IPS DF 6.9 (cell line): ENCODE results near the gene INPP5F.
A peak's percentile ranks its signal among the peaks of the same experiment; 100 is the strongest.

Experiments
- DNase-seq: peaks from one replicate; pipeline ENCODE4 v3.0.0-alpha.2; 2013; ENCODE audit warnings: low read depth, low spot score
- H3K27ac ChIP-seq: one replicate; pipeline ENCODE4 v1.5.1; 2013; ENCODE audit warnings: low read length, control low read depth
- H3K27me3 ChIP-seq: 2 replicates; pipeline ENCODE4 v1.6.1; 2013; ENCODE audit warnings: mild to moderate bottlenecking, low read length; ENCODE audit not compliant: control insufficient read depth, insufficient read depth
- H3K36me3 ChIP-seq: 2 replicates; pipeline ENCODE4 v1.6.1; 2013; ENCODE audit warnings: low read length; ENCODE audit not compliant: control insufficient read depth, insufficient read depth
- H3K4me1 ChIP-seq: 2 replicates; pipeline ENCODE4 v1.6.1; 2013; ENCODE audit warnings: low read length; ENCODE audit not compliant: control insufficient read depth, insufficient read depth
- H3K4me3 ChIP-seq: 2 replicates; pipeline ENCODE4 v1.5.1; 2013; ENCODE audit warnings: mild to moderate bottlenecking, low read length
- H3K9me3 ChIP-seq: 2 replicates; pipeline ENCODE4 v1.6.1; 2013; ENCODE audit warnings: low read length, inconsistent platforms; ENCODE audit not compliant: control insufficient read depth, insufficient read depth
- WGBS: extraction: QIAGEN DNeasy Blood & Tissue Kit; methylation state at CpG from one replicate; pipeline ENCODE4 v1.1.7; 2013; ENCODE audit warnings: mixed read lengths, missing lambda C conversion rate; ENCODE audit not compliant: insufficient read length, insufficient coverage; 5-methylcytosine and 5-hydroxymethylcytosine counted together

The INPP5F gene

DNA sequence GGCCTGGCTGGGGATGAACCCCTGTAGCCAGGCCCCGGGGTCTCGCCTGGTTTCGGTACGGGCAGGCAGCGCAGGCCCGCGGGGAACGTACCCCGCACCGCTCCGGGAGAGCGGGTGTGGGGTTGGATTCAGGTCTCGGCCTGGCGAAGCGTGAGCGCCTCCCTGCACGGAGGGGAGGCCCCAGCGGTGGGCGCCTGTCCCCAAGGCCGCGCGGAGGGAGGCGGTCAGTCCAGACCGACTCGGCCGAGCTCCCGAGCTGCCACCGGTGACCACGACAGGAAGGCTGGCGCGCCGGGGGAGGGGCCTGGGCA is 378 bp upstream of the INPP5F start:
- Histone ChIP-seq H3K36me3 (no peaks in the 10 kb centered on the region), H3K9me3 (no peaks in the 10 kb centered on the region; the same call in 1 of the 2 replicates), H3K27ac (no peak overlapping the region), H3K27me3 (no peaks in the 10 kb centered on the region), H3K4me1 (0 out of 2 replicates have a peak, but pooled peaks cover 2% of the 10 kb centered on the region), H3K4me3 (peak overlapping the region; percentile 90; the same call in 1 of the 2 replicates)
- no CpG with 5 or more reads among the region's 32 CpGs for WGBS
- DNase-seq: no peak

DNA sequence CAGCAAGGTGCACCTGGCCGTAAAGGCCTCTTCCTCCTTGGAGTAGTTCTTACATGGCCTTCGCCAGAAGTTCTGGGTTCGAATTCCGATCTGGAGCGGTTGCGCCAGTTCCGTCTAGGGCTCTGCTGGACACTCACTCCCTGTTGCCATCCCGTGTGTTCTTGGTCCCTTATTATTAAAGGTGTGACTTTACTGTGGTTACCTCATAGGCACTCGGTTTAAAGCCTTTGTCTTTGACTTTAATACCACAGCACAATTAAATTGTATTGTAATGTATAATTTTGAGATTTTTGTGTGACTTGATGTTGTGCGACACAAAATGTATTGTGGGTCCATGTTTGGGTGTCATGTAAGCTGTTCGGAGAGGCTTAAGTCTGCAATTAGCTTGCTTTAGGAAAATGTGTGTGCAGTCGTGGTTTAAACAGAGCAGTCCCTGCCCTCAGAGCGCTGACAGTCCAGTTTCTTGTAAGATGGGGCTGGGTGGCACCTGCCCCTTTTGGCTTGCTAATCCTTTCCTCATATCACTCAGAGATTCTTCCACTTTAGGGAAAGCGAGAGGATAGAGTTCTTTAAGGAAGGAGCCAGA is 919 bp downstream of the INPP5F start:
- DNase-seq: no peak
- WGBS: 100% methylated on average over 1 of the region's 14 CpGs

GRCh38 chr10:119728172-119728800 is 2.4 kb downstream of the INPP5F start:
- no peaks in the 10 kb centered on the region for H3K9me3 ChIP-seq
- H3K27ac ChIP-seq: no peak overlapping the region
- DNase-seq: no peak
- peaks cover 2% of the 10 kb centered on the region; the same call in 1 of the 2 replicates for H3K4me1 ChIP-seq
- H3K4me3 ChIP-seq: no peak overlapping the region
- no peaks in the 10 kb centered on the region for H3K36me3 ChIP-seq
- no peaks in the 10 kb centered on the region for H3K27me3 ChIP-seq
- WGBS: no CpG with 5 or more reads among the region's 3 CpGs

More for the DNA sequence above, 919 bp downstream of the INPP5F start:
- no peaks in the 10 kb centered on the region for H3K36me3 ChIP-seq
- H3K27me3 ChIP-seq: no peaks in the 10 kb centered on the region
- no peak overlapping the region for H3K27ac ChIP-seq
- H3K4me1 ChIP-seq: 0 out of 2 replicates have a peak, but pooled peaks cover 2% of the 10 kb centered on the region
- H3K9me3 ChIP-seq: no peaks in the 10 kb centered on the region
- peak overlapping the region; percentile 90 for H3K4me3 ChIP-seq

DNA sequence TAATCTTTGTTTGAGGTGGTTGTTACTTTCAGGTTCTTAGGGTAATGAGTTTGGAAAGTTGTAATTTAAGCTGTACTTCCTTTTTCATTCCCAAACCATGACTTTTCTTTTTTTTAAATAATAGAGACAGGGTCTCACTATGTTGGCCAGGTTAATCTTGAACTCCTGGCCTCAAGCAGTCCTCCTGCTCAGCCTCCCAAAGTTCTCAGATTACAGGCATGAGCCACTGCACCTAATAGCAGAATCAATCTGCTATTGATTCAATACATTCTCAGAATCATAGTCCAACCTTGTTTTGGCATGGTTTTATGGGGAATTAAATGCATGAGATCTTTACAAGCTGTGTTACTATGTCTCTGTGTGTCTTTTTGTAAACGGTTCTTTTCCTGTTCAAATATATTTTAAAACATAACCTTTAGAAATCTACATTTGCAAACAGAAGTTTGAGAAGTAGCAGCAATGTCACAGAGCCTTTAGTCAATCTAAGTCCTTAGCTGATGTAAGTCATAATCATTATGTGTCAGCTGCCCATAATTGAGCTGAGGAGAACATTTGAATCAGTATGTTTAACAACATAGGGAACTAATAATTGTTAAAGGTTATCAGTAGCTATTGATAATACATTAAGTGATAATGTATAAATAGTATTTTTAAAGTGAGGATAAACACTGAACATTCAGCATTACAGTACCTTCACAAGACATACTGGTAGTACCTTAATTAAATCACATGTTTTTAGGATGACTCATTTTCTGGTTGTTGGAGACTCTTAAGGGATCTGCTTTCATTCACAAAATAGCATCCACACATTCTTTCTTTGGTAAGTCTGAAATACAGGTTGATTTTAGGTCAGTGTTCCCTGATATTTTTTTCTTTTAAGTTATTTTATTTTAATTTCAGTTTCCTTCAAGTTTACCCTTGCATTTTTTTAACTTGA is 8.8 kb downstream of the INPP5F start:
- Histone ChIP-seq H3K27me3 (no peaks in the 10 kb centered on the region), H3K4me1 (peaks cover 4% of the 10 kb centered on the region), H3K9me3 (no peaks in the 10 kb centered on the region), H3K36me3 (no peaks in the 10 kb centered on the region), H3K4me3 (no peak overlapping the region), H3K27ac (no peak overlapping the region)
- no CpG with 5 or more reads among the region's 1 CpG for WGBS
- no peak for DNase-seq

DNA sequence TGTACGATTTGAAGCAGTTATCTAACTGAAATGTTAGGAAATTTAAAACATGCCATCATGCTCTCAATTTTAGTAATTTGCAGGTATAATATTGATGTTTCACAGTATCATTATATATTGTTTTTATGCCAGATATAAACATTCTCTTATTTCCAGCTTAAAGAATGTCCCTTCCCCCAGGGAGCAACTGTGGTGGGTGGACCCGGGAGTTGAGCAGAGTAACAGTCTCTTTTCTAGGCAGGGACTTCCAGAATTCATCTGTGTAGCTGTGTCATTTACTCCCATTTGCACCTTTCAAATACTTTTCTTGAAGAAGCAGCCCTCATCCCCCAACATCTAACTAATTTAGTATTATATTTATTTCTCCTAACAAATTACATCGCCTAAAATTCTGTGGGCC is 9.6 kb downstream of the INPP5F start:
- Histone ChIP-seq H3K27me3 (no peaks in the 10 kb centered on the region), H3K4me3 (no peak overlapping the region), H3K27ac (no peak overlapping the region), H3K4me1 (peaks cover 6% of the 10 kb centered on the region), H3K36me3 (no peaks in the 10 kb centered on the region), H3K9me3 (no peaks in the 10 kb centered on the region)
- DNase-seq: no peak
- 100% methylated on average over 1 of the region's 3 CpGs for WGBS

DNA sequence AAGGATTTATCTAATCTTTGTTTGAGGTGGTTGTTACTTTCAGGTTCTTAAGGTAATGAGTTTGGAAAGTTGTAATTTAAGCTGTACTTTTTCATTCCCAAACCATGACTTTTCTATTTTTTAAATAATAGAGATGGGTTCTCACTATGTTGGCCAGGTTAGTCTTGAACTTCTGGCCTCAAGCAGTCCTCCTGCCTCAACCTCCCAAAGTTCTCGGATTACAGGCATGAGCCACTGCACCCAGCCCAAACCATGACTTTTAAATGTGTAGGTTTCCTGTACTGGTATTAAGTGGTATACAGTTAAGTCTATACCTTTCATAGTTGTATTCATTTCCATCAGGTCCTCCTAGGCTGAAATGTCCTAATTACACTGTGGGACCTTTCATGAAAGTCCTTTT is 10.4 kb downstream of the INPP5F start:
- no peak overlapping the region for H3K4me3 ChIP-seq
- no peaks in the 10 kb centered on the region for H3K27me3 ChIP-seq
- WGBS: no CpG with 5 or more reads among the region's 1 CpG
- peaks cover 6% of the 10 kb centered on the region for H3K4me1 ChIP-seq
- DNase-seq: no peak
- no peak overlapping the region for H3K27ac ChIP-seq
- H3K9me3 ChIP-seq: no peaks in the 10 kb centered on the region
- no peaks in the 10 kb centered on the region for H3K36me3 ChIP-seq

- no peaks in the 10 kb centered on the region for H3K9me3 ChIP-seq
- WGBS: no CpG with 5 or more reads among the region's 2 CpGs
- H3K4me1 ChIP-seq: peaks cover 6% of the 10 kb centered on the region
- H3K27me3 ChIP-seq: no peaks in the 10 kb centered on the region
- H3K4me3 ChIP-seq: no peak overlapping the region
- DNase-seq: no peak
- no peak overlapping the region for H3K27ac ChIP-seq
- H3K36me3 ChIP-seq: no peaks in the 10 kb centered on the region
Measured at GRCh38 chr10:119737039-119737663, 11.3 kb downstream of the INPP5F start.

DNA sequence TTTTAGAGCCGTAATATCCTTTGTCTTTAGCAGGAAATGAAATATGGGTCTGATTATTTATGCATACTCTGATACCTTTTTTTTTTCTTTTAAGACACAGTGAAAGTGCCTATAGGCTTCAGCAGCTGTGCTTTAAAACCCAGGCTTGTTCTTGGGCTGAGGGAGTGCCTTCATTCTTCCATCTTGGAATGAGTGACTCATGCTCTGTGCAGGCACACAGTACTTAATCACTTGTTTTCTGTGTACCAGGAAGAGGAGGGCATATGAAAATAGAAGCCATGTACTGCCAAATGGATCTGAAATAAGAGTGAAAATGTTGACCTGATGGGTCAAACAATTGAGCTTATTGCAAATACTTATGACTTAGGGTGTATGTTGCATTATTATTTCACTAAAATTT is 12.0 kb downstream of the INPP5F start:
- Histone ChIP-seq H3K27me3 (no peaks in the 10 kb centered on the region), H3K9me3 (no peaks in the 10 kb centered on the region), H3K27ac (no peak overlapping the region), H3K4me1 (peaks cover 6% of the 10 kb centered on the region), H3K4me3 (no peak overlapping the region), H3K36me3 (no peaks in the 10 kb centered on the region)
- no peak for DNase-seq
- WGBS: no CpG with 5 or more reads among the region's 1 CpG

DNA sequence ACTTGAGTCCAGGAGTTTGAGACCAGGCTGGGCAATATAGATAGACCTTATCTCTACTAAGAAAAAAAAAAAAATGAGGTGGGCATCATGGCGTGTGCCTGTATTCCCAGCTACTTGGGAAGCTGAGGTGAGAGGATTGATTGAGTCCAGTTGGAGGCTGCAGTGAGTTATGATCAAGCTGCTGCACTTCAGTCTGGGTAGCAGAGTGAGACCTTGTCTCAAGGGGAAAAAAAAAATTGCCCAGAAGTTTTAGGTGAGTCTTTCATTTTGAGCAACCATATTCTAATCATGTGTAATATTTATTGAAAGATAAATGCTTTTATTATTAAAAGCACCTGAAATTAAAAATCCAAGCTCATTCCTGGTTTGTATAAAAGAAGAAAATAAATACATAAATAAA is 13.1 kb downstream of the INPP5F start:
- DNase-seq: no peak
- no peak overlapping the region for H3K4me3 ChIP-seq
- WGBS: no CpG with 5 or more reads among the region's 1 CpG
- peaks cover 5% of the 10 kb centered on the region; the same call in 1 of the 2 replicates for H3K4me1 ChIP-seq
- H3K9me3 ChIP-seq: no peaks in the 10 kb centered on the region
- H3K27ac ChIP-seq: no peak overlapping the region
- no peaks in the 10 kb centered on the region for H3K36me3 ChIP-seq
- H3K27me3 ChIP-seq: no peaks in the 10 kb centered on the region

- Histone ChIP-seq H3K27ac (no peak overlapping the region), H3K4me3 (no peak overlapping the region), H3K9me3 (no peaks in the 10 kb centered on the region), H3K36me3 (no peaks in the 10 kb centered on the region), H3K4me1 (peaks cover 5% of the 10 kb centered on the region; the same call in 1 of the 2 replicates), H3K27me3 (no peaks in the 10 kb centered on the region)
- DNase-seq: no peak
- WGBS: no CpG with 5 or more reads among the region's 3 CpGs
Measured at GRCh38 chr10:119740096-119740495, 14.2 kb downstream of the INPP5F start.
